NCI-H446 treated with DMSO at 0.1 percent for 48 hours (cell line): ENCODE measurements around the gene MYEF2.

ENCODE experiments used
- DNase-seq: peaks from one replicate; lab custom pipeline; 2025; lab: John Stamatoyannopoulos, UW

The MYEF2 gene

DNA sequence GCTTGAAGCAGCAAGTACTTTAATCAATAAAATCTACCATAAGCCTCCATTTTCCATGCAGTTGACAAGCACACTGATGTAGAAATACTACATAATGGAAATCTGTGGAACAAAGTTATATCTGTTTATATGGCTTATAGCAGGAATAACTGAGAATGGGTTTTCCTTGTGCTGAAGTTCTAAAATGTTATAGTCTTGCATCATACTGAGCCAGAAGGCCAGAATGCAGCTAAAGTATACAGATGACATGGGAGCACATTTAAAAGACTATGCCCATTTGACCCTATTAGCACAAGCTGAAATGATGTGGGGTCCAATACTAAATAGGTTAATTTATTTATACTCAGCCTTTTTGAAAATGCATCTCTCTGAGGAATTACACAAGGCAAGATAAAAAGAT is 32.2 kb downstream of the MYEF2 start:
- no peak for DNase-seq

DNA sequence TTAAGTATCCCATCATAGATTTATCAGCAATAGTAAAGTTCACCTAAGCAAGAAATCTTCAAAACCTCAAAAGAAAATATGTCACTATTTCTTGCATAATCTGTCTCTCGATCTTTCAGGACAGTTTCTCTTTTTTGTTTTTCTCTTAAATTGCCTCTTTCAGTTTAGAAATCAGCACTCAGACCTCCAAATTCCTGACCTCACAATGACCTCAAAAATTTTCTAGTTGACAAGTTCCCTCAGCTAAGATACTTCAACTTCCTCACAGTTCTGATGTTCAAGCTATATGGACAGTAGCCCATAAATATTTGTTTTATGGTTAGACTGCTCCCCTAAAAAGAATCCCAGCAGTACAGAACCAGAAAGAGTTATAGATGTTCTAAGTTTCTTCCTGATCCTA is 33.2 kb downstream of the MYEF2 start:
- DNase-seq = no peak

DNA sequence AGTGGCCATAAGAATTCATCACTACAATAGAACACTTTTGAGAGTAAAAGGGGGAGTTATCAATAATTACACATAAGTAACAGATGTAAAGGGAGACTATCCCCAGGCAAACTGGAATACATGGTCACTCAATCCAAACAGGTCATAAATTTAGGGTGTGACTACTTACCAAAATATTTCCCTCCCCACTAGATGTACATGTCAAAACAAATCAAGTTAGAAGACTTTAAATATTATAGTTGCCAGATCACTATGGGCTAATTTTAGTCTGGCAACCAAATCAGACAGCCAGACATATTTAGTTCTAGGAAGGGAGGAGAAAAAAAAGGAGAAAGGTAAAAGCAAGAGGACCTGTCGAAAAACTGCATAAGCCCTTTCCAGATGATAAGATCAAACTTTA is 34.2 kb downstream of the MYEF2 start:
- no peak for DNase-seq

DNA sequence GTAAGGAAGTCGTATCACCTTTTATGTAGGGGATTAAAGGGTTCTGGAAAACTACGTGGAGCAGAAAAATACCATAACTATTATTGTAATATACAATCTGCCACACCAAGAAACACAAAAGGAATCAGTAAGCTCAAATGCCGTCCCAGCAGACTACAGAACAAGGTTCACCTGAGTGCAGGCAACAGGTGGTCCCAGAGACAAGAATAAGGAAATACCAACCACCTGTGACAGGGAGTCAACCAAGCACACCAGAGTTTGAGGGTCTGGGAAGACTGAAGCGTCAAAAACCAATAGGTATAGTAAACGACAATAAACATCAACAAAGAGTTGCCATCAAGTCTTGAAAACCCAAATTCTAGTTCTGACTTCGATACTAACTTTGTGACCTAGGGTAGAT is 45.2 kb downstream of the MYEF2 start:
- DNase-seq = no peak

DNA sequence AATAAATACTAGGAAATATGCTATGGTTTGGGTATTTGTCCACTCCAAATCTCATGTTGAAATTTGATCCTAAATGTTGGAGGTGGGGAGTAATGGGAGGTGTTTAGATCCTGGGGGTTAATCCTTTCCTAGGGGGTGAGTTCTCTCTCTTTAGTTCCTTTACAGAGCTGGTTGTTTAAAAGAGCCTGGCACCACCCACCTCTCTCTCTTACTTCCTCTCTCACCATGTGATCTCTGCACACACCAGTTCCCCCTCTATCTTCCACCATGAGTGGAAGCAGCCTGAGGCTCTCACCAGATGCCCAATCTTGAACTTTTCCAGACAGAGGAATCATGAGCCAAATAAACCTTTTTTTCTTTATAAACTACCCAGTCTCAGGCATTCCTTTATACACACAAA is 46.8 kb downstream of the MYEF2 start:
- no peak for DNase-seq

DNA sequence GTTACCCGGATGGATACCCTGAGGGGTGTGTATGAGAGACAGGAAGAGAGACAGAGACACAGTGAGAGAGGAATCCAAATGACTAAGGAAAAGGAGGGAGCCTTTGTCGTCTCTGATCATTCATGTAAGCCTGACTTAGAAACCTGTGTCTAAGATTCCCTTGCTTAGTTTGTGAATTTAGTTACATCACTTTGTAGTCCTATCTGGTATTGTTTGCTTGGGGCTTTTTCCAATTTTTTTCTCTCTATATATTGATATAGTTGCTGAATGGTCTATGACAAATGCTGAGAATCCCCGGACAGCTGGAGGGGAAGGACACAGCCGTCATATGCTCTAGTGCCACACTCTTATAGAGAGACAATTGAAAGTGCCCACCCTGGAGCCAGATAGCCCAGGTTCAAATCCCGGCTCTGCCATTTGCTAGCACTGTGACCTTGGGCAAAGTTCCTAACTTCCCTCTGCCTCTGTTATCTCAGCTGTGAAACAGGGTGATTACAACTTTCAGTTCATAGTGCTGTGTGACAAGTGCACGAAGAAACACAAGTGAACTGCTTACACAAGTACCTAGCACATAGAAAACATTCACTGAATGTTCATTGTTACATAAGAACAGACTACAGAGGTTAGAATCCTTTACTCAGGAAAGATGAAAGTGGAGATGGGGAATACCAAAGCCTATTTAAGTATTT is 51.3 kb downstream of the MYEF2 start:
- DNase-seq = no peak

DNA sequence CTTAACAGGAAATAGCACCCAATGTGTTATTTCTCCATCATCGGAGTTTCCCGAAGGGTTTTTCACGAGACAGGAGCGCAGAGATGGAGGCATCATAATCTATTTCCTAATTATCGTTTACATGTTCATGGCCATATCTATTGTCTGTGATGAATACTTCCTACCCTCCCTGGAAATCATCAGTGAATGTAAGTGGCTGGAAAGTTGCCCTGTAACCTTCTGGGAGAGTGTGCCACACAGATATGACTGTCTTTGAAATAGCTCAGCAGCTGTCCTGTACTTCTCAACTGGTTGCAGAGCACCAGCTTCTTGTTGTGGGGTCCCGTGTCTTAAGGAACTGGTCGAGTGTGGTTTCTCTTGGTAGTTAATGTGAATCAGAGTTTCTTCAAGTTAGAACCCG is 56.2 kb downstream of the MYEF2 start:
- no peak for DNase-seq

DNA sequence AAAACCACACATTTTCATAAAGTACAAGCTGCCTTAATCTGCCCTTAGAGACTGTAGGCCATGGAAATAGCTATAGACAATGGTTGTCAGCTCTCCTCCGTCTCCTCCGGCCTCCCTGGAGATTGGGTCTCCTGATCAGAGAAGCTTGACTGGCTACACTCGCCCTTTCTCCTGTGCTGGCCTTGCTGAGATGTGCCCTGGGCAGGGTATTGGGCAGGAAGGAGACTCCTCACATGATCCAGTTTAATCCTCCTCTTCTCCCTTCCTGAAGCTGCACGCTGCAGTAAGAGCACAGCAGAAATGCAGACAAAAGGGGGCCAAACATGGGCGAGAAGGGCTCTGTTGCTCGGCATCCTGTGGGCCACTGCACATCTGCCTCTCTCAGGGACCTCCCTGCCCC is 57.4 kb downstream of the MYEF2 start, which contains the start of gene SLC24A5:
Gene SLC24A5, plus strand, starts transcription at position 246 of the 400 bp plus-strand sequence. Its CDS starts 55 bp downstream, at position 301.
- DNase-seq = no peak

DNA sequence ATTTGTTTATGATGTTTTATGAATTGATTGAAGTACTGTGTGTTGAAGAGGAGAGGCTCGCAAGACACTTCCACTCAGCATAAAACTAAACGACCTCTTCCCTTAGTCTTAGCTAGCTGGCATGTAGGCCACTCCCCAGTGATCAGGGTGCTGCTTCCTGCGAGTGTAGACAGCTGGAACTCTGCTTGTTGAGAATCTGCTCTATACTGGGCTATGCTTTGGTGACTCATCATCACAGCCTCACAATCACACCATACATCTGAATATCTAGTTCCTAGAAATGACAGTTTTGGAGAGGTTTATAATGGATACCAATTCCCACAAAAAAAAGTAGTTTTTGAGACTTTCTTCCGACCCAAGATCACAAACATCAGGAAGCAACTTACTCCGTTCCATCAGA is 58.8 kb downstream of the MYEF2 start:
- DNase-seq = no peak

DNA sequence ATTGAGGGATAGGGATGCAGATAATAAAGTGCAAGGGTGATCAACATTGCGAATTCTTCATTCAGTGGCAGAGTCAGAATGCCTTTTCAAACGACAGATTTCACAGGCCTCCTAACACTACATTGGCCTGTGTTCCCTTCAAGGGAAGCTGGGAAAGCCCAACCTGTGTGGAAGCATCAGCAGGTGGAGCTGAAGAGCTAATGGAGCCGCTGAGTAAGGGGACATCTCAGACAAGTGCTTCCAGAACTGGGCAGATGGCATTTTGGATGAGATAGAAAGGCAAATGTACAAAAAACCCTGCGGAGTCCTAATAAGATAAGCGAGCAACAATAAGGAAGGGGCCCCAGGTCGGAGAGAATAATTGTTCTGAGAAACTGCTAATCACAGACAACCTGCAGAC is 65.9 kb downstream of the MYEF2 start:
- DNase-seq = peak; percentile 24

DNA sequence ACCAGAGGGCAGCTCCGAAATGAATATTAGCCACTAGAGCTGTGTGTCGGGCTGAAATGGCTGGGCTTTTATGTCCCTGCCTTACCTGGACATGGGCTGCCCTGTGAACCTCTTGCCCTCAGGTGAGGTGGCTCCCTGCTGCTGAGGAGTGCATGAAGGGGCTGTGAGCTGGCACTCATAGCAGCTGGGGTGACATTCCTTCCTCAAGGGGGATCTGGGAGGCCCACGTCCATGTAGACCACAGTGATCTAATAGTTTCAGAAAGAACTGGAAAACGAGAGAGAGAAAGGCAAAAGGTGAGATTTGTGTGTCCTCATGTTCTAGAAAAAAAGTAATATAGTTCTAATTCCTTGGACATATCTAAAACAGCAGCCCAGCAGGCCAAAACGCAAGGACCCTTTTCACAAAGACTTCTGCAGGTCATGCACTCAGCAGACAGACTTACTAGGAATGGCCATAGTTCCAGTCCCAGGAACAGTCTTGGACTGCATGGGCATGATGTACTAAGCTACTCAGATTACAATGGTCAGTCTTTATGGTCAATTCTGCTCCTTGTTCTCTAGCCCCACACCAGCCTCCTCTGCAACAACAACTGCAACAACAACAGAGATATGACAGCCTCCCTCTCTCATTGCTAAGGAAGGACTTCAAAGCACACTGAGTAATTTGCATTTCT is 68.1 kb downstream of the MYEF2 start:
- no peak for DNase-seq

DNA sequence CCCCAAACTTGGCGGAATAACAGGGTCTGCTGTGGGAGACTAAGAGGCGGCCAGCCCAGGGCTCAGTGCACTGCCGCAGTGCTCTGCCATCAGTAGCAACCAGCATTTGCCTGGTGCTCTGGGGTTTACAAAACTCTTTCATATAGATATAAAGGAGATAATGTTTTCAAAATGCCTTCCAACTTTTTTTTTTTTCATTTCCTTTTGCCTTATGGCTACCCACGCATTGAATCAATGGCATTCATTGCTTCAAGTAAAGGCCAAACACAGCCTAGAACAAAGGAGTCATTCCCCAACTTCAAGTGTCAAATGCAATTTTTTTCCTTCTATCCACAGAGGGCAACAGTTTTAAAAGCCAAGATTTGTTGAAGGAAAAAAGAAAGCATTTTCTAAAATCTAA is 68.9 kb downstream of the MYEF2 start:
- no peak for DNase-seq

DNA sequence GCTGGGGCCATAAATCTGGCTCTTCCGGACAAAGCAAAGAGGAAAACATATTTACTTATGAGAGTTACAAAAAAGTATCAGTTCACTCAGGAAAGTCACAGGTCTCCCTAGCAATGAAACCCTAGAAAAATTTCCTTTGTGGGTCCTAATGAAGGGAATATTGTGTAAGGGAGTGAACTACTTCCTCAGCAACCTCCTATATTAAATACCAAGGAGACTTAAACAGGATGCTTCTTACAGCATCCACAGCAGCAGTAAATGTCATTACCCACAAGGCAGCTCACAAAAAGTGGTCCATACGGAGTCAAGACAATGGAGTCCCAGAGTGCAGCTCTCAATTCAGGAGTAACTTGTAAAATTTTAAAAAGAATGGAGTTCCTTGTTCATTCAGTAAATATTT is 72.2 kb downstream of the MYEF2 start:
- no peak for DNase-seq

DNA sequence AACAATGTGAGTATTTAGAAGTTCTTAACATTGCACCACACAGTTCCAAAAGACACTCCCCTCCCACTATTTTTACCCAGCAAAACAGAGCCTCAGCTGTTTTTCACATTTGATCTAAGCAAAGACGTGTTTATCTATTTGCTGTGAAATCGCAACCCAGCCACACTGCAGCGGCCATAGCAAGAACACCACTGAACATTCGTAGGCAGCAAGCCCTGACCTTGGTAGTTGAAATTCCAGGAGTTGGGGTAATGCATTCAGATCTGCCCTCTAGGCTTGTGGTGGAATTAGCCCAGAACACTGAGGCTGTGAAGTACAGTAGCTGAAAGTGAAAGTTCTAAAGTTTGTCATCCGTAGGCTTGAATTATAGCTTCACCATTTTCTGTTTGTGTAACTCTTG is 74.4 kb downstream of the MYEF2 start:
- DNase-seq = no peak

DNA sequence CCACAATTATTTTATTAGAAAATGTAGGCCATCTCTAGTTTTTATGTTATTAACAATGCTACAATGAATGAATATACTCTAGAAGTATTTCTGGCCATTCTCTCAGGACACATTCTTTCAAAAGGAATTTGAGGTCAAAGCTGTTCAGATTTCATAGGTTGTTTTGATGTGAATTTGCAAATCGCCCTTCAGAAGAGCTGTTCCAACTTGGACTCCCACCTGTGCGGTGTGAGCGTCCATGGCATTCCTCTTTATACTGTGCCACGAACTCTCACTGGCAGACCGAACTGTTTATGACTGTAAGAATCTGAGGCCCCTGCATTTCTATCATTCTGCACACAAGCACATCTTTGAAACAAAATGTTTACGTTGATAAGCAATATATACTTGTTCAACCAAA is 75.9 kb downstream of the MYEF2 start:
- no peak for DNase-seq

DNA sequence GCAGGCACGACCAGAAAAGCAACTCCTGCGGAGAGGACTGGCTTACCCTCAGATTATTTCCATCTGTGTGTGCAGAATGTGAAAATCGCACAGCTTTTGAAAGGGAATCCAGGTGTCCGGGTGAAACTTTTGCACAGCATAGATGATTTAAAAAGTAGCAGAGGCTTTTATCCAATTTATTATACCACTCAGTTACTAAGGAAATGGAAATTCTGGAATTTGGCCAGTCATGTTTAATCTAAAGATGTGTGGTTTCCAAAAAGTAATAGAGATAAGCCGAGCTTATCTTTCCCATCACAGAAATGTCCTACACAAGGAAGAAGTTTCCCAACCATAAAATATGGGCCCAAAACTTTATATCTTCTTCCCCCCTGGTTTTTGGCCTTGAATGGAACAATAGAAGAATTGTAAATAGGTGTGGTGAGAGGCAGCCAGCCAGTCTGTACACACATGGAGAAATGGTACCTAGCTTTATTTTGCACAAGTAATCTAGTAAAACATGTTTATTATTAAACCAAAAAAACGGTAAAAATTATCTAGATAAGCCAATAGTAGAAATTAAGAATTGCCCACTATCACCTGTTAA is 76.6 kb downstream of the MYEF2 start:
- DNase-seq = no peak

DNA sequence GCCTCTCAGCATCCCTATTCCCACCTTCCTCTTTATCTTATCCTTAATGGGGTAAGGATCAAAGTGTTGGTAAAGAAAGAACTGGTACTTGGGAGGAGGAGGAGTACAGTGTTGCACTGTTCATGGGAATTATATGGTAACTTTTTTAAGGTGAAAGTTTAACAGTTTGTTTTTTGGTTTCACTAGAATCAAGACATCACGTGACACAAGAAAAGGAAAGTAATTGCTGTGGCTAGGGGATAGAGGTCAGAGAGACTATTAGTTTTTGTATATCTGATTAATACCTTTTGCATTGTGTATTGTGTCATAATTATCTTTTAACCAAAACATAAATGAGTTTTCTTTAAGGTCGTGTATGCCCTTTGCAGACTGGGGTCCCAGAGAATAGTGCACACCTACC is 80.8 kb downstream of the MYEF2 start:
- no peak for DNase-seq

DNA sequence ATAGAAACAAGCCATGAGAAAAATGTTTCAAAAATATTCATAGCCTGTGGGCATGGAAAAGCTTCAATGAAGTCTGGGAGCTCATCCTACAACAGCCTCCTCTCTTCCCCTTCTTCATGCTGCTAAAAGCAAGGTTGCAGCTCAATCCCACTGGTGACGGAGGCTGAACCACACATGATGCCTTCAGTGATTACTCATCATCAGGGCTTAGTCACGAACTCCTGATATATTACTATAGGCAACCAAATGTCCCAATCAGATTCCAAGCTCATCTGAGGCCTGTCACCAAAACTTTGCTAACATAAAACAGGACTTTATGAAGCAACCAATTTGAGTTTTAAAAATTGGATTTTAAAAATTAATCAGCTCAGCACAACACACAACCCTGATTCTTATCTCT is 81.3 kb downstream of the MYEF2 start:
- no peak for DNase-seq

DNA sequence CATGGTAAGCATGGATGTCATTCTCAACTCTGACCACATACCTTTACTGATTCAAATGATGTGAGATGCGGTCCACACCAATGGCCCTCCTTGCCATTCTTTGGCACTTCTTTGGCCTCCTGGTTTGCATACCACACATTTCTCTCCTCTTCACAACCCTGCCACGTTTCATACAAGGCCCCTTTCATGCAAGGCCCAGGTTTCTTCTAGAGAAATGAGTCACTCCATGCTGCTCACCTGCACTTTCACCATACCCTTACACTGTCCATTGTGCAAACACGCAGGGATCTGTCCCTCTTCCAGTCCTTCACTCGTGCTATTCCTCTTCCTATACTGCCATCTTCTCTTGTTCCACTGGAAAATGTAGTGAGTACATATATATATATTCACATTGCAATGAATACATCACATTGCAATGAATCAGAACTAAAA is 81.7 kb downstream of the MYEF2 start:
- DNase-seq = no peak

DNA sequence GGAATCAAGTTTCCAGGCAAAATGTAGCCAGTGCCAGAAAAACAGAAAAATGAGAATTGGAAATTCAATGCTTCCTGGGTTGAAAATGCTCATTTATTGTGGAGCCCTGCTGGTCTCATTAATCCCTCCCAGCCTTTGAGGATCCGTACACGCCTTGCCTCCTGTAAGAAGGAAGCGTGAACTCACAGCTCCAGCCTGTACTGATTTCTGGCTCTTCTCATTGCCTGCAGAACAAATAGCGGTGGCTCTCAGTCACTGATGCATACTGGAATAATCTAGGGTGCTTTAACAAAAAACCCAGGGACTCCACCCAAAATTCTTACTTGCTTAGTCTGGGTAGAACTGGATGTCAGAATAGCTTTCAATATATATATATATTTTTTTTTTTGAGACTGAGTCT is 86.6 kb downstream of the MYEF2 start:
- DNase-seq = no peak

DNA sequence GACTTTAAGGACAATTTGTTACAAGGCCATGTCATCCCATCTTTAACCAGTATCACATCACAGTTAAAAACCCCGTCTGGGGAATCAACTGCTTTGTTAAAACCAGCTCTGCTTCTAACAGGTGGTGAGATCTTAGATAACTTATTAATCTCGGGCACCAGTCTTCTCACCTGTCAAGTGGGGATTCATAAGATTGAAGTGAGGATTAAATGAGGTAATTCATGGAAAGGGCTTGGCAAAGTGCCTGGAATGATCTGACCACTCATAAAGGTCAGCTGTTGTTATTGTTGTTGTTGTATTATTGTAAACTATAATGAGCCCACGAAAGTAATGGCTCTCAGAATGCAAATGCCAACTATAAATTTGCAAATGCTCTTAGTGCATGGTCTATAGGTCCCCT is 87.4 kb downstream of the MYEF2 start:
- no peak for DNase-seq

DNA sequence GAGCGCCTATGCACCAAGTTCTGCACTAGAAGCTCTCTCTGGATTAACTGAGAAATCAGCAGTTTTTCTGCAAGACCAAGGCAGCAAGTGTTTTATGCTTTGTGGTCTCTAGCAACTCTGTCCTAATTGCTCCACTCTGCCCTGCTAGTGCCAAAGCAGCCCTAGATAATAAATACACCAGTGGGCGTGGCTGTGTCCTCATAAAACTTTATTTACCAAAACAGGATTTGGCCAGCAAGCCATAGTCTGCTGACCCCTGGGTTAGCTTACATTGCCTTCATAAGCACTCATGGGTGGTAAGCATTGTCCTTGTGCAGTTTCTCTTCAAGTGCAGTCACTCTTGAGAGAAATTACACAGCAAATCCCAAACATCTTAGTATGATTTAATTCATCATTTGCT is 88.0 kb downstream of the MYEF2 start:
- DNase-seq = no peak

DNA sequence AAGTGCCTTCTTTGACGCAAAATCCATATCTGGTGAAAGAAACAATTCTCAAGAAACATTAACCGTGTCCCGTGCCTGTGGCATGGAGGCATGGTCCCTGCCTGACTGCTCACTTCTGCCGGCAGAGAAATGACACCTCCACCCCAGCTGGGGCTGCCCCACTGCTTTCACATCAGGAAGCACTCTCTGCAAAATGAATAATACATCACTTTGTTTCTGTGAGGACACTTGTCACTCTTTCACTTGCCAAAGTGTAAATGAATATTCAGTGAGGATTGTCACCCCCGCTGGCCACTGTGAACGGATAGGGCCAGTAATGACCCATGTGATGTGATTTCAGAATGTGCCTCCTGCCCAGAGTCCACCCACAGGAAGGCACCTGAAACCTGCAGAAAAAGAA is 88.4 kb downstream of the MYEF2 start:
- DNase-seq = no peak

DNA sequence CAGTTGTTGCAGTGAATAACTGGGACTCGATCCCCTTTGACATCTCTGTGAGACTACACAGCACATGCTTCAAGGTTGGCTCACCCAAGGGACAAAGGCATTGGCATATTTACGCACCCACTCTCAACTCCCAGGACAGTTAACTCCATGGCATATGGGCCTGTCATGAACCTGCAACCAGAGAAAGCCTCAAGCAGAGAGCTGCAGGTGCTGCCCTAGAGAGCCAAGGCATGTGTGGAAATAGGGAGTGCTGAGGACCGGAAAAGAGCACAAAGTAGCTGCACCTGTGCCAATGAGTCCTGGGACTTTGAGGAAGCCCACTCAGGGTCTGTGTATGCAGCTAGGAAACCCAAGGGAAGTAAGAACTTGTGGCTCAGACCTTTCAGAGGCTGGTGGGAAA is 90.3 kb downstream of the MYEF2 start:
- DNase-seq = no peak
